Lung microvascular endothelial cell (primary cell): ENCODE data around the gene UAP1L1. TPM values are rescaled to one million over a fixed set of nuclear protein-coding genes. Genes with fewer than 3 reads are reported as not detected.
"Not testable (repeated sequence)": the region's sequence is repeated elsewhere in the genome, so short reads cannot be mapped to it uniquely, and the experiment has no call there.

Experiments
- DNase-seq, 2 donors: peaks; one replicate each; pipeline versions ENCODE4 v3.0.0 to v3.0.0-alpha.2; 2010; ENCODE audit warnings: low read depth in 2 of 2
- total RNA-seq: library from RNA; depleted of rRNA; stranded (reverse); fragments of >200 nt; gene quantifications from 2 replicates; pipeline ENCODE4 v1.2.1, GENCODE V29; 2014

The UAP1L1 gene
- total RNA-seq, 1 donor from 2014 or later, result 16.9 TPM

DNA sequence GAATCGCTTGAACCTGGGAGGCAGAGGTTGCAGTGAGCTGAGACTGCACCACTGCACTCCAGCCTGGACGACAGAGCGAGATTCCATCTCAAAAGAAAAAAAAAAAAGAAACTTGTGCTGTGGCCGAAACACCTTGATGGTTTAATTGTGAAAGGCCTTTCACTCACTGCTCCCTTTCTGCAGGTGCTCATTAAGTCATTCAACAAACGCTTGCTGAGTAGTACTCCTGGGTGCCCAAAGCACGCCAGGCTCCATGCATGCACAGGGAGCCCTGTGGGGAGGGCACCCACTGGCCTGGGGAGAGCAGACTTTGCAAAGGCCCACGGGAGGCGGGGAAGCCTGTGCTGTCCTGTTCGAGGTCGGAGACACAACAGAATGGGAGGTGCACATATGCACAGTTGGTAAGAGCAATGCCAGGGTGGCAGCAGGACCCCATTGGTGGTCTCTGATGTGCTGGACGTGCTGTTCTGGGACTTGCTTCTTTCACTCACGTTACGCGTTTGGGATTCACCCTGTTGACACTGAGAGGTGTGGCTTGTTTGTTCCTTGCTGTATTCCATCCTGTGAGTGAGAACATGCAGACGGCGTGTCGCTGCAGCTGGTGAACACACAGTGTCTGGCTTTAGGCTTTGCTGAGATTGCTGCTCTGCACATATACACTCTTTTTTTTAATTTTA, 20.4 kb upstream of the UAP1L1 start:
- no peak for DNase-seq

DNA sequence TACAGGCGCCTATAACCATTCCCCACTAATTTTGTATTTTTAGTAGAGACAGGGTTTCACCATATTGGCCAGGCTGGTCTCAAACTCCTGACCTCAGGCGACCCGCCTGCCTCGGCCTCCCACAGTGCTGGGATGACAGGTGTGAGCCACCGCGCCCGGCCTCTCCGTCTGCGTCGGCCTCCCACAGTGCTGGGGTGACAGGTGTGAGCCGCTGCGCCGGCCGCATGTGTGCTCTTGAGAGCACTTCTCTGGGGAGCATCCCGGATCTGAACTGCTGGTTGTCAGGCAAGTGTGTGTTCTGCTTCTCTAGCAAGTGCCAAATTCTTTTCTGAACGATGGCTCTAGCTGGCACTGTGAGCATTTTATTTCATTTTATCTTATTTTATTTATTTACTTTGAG, 19.8 kb upstream of the UAP1L1 start:
- DNase-seq, result no peak

DNA sequence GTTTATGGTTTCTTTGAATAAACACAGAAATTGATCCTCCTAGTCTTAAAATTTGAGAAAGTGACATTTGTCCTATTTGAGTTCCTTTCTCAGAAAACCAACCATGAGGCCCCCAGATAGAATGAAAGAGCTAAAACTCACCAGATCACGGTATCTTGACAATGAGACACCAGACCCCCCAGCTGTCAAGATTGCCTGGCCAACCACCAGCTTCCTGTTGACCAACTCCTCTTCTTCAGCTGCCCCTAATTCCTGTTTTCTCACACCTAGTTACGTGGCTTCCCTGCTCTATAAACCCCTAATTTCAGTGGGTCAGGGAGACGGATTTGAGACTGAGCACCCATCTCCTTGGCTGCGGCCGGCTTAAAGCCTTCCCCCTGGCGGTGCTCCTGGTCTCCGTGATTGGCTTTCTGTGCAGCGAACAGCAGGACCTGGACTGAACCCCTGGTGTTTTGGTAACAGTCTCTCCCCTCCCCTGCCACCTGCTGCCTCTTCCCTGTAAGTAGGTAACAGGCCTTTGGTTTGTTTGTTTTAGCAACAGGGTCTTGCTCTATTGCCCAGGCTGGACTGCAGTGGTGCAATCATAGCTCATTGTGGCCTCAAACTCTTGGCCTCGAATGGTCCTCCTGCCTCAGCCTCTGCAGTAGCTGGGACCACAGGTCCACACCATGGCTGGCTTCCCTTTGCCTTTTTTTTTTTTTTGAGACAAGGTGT, 18.6 kb upstream of the UAP1L1 start:
- DNase-seq, result no peak

DNA sequence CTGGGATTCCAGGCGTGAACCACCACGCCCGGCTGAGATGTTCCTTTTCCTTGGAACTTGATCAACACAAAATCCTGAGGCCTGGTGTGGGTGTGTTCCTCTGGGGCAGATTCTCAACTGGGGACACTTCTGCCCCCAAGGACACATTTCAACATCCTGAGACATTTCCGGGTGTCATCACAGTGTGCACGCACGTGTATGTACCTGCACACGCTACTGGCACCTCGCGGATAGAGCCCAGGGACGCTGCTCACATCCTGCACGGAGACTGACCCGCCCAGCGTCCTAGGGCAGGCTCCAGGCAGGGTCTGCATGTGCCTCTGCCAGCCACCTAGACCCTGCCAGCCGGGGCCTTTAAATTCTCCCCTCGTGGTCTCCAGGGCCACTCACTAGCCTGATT, 14.9 kb upstream of the UAP1L1 start:
- no peak for DNase-seq

GRCh38 chr9:137062798-137063197, 14.5 kb upstream of the UAP1L1 start:
- not testable (repeated sequence) for DNase-seq

- no peak for DNase-seq
Measured at GRCh38 chr9:137063311-137064026, 13.8 kb upstream of the UAP1L1 start.

DNA sequence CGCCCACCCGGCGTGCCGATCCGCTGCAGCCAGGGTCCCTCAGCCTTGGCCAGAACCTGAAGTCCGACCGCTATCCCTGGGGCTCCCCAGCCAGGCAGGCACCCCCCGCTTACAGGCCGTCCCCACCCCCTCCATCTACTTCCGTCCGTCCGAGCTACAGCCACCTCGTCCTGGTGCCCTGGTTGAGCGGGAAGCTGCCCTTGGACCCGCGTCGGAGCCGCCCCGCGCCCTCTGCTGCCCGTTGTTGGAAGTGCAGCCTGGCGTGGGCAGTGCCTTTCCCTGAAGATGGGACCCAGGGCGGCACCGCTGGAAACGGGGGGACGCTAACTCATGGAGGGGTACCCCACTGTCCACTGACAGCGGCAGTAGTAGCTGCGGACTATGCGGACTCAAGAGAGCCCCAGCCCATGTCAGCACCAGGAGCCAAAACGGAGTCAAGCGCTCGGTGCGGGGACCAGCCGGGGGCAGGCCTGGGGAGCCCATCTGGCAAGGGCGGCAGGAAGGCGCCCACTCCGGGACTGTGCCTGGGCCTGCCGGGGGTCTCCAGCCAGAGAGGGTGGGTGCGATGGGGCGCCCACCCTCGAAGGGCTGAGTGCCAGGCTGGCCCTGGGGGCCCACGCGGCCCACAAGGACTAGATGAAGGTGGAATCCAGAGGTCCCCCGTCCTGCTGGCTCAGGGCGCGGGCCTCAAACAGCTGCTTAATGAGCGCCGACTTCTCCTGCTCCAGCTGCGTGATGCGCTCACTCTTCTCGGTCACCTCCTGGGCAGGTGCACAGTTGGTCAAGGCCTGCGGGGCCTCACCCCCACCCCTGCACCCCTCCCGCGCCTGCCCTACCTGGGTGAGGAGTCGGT, 13.1 kb upstream of the UAP1L1 start:
- peak; percentile 47 to 61 for DNase-seq

DNA sequence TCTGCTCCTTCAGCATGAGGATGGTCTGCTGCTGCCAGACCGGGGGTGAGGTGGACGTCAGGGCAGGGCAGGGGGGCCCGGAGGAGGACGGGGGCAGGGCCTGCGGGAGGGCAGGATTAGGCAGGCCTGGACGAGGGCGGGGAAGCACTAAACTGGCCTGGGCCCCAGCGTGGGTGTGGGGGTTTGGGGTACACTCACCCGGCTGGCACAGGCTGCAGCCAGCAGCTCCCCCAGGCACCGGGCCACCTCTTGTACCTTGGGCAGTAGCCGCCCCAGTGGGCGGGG, 12.5 kb upstream of the UAP1L1 start:
- no peak for DNase-seq

GRCh38 chr9:137065336-137065967, 11.9 kb upstream of the UAP1L1 start:
- no peak for DNase-seq

DNA sequence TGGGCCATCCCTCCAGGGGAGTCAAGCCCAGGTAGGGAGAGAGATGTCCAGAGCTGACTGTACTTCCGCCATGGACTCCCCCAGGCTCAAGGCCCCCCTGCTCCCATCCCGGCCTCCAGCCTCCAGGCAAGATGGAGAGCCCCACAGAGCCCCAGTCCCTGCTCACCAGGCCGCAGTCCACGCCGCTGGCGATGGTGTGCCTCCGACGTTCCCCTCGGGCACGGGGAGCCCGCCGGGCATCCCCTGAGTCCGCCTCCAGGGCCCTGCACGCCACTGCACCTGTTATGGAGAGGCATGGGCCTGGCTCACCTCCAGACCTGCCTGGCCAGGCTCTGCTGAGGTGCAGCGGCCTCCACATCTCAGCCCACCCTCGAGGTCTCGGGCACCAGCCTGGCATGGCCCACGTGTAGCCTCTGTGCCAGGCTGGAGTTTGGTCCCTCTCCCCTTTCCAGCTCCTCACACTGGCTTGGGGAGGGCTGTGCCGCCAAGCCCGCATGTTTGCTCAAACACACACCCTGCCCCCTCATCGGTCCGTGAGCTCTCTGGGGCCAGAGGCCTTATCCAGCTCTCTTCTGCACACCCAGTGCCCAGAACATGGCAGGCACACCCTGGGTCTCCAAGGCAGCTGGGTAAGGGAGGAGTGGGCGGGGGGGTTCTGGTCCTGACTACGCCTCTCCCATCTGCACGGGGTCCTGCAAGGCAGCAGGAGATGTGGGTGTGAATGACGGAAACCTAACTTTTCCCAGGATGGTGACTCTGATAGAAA, 11.0 kb upstream of the UAP1L1 start:
- no peak for DNase-seq

DNA sequence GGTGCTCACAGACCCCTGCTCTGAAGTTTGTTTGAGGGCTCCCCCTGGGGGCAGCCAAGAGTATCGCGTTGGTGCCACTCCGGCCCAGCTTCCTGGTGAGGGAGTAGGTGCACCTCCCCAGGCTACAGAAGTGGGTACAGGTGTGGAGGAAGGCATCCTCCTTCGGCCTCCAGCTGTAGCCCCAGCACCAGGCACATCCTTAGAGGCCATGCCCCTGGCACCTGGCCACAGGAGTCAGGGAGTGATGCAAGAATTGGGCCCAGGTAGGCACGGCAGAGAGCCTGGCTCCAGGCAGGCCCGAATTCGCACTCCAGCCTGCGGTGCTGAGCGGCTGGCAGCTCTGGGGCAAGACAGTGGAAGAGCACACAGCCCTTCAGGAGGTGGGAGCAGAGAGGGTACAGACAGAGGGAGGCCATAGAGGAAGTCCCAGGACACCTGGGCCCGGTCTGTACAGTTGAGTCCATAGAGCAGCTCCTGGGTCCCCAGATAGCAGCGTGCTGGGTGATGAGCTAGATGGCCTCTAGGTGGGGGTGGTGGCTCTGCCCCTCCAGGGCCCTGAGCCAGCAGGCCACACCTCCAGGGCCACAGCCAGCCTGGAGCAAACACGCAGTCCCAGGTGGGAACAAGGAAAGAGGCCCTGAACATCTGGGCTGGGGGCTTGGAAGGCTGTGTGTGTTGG, 9.3 kb upstream of the UAP1L1 start:
- DNase-seq, result peak; percentile 81 to 88

DNA sequence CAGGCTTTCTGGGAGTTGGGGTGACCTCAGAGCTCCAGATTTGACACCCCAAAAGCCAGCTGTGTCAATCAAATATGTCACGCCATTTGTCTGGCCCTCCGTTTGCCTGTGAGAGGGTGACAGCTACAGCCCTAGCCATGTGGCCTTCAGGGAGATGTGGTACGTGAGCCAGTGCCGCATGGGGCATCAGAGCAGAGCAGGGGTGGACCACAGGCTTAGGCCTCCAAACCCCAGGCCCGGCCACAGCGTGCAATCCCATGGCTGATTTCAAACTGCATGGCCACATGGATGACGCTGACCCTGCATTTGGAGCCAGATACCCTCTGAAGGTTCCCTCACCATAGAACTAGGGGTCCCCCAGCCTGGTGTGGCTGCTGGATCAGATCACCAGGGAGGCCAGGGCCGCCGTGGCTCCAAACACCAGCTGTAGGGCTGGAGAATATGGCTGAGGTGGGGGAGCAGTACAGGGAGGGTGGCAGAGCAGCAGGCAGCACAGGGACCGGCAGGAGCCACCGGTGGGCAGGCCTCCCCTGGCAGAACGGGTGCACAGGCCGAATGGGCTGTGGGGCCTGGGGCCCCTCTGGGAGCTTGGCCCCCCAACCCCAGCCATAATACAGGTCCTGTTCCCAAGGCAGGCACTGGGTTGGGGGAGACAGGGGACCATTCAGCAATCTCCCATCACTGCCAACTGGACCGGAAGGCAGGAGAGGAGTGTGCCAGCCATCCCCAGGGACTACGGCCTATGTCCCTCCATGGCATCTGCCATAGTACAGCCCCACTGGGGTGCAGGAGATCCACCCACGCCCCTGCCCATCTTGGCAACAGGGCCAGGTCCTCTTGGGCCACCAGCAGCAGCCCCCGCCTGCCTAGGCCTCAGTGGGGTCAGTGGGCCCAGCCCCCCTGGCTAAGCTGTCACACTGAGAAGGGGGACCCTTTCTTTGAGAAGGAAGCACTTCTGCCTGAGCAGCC, 8.5 kb upstream of the UAP1L1 start:
- no peak for DNase-seq

DNA sequence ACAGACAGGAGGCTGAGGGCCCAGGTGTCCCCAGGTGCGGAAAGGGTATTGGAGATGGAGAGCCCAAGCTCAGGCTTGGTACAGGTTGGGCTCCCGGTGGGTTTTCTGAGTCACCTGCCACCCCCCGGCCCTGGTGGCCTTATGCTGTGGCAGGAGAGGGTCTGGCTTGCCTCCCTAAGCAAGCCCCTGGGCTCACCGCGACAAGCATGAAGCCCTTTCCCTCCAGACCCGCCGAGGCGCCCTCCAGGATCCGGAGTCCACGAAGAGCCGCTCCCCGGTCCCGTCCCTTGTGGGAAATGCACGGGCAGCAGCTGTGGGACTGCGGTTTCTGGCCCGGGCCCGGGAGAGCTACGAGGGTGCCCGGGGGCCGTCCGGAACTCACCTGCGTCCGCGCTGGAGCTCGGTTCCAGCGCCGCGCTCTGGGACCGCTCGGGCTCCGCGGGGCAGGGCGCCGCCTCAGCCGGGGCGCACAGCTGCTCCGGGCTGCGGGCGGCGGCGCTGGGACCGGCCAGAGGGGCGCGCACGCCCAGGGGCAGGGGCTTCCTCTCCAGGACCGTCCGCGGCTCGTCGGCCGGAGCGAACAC, 7.7 kb upstream of the UAP1L1 start:
- no peak for DNase-seq

DNA sequence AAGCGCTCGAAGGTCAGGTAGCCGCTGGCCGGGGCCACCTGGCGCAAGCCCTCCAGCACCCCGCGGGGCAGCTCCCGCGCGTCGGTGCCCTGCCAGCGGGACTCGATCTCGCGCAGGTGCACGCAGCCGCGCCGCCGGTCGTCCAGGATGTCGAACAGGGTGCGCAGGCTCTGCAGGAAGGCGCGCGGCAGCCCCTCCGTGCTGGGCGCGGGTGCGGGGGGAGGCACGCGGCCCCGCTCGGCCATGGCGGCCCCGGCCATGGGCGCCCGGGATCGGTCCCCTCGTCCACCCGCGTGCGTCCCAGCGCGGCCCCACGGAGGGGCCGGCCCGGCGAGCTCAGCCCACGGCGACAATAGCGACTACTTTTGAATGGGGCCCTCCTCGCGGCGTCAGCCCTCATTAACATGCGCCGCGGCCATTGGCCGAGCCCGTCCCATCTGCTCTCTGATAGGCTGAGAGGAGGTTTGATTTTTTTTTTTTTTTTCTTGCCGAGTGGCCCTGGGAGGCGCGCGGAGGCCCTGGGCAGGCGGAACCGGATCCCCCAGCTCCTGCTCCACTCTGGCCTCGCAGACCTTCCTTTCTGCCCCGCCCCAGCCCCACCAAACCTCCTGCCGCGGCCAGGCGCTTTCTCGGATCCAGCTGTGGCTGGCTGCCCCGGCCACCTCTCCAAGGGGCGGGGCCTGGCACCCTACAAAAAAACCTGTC, 7.0 kb upstream of the UAP1L1 start, which contains the start of gene SAPCD2:
TSS of gene SAPCD2 (minus strand) at position 357 of the 705 bp plus-strand sequence. CDS start at position 260, 97 bp downstream.
- peak; percentile 87 to 90 for DNase-seq

DNA sequence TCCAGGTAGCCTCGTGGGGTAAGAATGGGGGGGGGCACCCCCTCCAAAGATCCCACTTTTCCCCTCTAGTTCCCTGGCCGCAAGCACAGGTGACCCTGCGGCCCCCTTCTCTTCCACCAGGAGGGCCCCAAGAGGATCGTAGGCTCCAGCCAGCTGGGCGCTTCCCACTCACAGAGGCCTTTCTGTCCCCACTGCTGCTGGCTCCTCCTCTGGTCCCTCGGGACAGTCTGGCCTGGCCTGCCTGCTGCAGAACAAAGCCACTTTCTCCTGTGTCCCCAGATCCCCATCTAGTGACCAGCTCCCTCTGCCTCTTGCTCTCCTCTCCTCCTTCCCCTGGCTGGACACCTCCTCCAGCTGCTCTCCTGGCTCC, 6.4 kb upstream of the UAP1L1 start:
- DNase-seq, result no peak

DNA sequence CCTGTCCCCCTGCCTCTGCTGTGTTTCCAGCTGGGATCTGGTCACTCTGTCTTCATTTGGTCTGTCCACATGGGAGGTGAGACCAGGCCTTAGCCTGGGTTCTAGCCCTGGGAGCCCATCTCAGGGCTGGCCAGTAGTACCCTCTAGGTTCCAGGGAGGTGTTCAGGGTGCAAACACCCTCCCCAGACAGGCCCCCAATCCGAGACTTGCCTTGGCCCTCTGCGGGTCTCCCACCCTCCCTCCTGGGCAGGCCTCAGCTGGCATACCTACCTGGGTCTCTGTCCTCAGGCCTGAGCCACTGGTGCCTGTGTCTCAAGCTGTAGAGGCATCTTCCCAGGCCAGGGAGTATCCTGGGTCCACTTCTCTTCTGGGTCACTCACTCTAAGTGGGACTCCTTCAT, 6.0 kb upstream of the UAP1L1 start:
- no peak for DNase-seq

DNA sequence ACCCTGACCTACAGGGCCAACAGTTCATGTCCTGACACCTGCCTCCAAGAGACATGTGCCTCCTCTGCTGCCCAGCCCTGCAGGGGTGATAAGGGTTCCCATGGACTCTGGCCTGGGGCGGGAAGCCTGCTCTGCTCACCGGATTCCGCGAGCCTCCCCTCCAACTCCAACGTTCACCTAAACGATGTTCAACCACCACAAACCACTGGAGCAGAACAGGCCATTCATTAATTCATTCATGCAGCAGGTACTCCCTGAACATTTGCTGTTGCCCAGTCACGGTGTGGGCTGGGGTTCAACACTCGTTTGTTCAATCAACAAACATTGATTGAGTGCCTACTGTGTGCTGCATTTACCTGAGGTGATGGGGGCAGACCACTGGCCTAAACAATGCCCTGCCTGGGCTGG, 3.3 kb upstream of the UAP1L1 start:
- no peak for DNase-seq
